NOMO-1 treated with DMSO at 0.1 percent for 48 hours (cell line): ENCODE measurements around the gene BET1.
"Not testable (repeated sequence)": the region's sequence is repeated elsewhere in the genome, so short reads cannot be mapped to it uniquely, and the experiment has no call there.

ENCODE experiments used
- DNase-seq: peaks from one replicate; lab custom pipeline; 2025; ENCODE audit not compliant: unreplicated experiment; lab: John Stamatoyannopoulos, UW

BET1 gene, protein sequence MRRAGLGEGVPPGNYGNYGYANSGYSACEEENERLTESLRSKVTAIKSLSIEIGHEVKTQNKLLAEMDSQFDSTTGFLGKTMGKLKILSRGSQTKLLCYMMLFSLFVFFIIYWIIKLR

DNA sequence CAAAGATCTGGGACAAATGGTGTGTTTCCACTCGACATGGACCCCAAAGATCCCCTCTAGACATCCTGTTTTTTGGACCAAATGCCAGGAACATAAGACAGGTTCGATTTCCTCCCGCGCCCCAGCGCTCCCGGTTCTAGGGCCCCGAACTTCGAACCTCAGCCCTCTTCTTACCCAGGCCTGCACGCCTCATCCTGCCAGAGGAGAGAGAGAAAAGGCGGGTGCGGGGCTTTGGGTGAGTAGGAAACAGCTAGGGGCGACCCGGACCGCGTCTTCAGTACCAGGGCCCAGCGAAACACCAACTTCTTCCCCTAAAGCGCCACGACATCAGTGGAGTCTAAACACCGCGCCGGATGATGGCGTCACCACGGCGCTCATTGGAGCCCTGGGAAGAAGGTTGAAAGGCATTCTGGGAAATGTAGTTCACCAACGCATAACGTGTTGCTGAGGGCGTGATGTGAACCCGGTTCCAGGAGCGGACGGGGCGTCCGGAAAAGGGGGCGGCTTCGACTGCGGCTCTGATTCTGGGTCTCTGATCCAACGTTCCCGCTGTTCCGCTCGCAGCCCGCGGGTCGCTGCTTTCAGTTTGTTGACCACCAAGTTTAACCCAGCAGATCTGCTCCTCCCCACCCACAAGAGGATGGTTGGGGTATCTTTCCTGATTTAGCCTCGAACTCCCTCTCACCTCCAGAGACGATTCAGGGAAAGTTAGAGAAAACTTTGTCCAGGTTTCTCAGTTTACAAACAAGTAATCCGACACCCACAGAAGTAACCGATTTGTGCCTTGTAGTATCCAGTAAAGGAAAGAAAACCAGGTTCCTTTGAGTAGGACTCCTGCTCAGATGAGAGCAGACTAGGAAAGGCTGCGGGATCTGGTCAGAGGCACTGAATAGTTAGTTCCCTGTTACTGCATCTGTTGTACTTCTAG lies at the start of gene BET1:
Gene BET1, minus strand, starts transcription at position 332 of the 928 bp plus-strand sequence. Its CDS starts 139 bp downstream, at position 193.
- DNase-seq, result peak; percentile 100

- no peak for DNase-seq
Measured at GRCh38 chr7:94053532-94053931, 49.4 kb upstream of the BET1 start.

- no peak for DNase-seq
Measured at GRCh38 chr7:94052398-94053180, 48.4 kb upstream of the BET1 start.

DNA sequence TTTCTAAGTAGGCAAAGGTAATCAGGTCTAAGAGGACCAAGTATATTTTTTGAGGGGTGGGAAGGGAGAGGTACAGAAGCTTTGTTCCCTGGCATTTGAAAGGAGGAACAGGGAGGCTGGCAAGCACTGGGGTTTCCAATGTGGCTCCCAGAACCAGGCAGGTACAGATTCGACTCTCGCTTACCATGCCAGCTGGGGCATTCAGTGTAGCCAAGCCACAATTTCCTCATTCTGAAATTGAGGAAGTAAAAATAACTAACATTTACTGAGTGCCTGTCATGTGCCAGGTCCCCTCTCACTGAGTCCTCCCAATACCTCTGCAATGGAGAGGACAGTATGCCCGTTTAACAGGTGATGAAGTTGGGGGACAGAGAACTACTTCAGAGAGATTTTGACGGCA lies 45.9 kb upstream of the BET1 start:
- peak; percentile 98 for DNase-seq

DNA sequence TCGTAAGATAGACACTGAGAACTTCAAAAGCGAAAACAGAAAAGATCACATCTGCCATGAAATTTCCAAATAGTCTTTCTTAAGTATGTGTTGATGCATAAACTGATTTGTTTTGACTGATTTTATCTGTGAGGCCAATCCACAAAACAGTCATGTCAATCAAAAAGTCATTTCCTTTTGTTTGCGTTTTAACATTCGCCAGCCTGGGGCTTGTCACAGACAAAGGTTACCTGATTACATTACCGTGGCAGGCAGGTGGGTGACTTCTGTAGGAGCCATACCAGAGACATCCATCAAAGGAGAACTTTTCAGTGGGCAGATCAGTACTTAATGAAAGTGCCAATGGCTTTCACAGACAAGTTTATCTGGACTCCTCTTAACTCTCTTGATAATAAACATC lies 45.5 kb upstream of the BET1 start:
- no peak for DNase-seq

DNA sequence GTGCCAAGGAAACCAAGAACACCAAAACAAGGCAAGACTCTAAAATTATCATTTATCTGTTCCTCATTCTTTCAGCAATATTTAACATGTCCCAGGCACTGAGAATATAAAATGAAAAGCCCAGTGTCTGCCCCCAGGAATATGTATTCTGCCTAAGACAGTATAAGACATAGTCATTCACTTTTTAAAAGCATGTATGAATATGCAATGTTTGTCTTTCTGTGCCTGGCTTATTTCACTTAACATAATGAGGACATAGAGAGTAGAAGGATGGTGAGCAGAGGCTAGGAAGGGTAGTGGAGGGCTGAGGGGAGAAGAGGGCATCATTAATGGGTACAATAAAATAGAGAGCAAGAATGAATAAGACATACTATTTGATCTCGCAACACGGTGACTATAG lies 44.6 kb upstream of the BET1 start:
- DNase-seq, result no peak

DNA sequence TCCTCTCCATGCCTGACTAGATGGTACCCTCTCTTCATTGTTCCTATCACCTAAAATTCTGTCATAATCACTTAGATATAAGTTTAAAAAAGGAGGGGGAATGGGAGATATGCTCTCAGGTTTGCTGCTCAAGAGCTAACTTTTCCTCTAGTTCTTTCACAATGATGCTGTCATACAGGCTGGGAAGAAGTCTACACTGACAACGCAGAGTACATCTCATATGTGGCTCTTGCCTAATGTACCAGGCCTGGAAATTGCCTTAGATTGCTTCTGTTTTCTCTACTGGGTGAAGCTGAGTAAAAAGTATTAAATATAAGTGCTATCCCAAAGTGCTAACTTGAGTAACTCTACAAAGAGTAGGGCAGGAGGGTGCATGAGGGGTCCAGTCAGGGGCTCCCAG lies 43.8 kb upstream of the BET1 start:
- peak; percentile 70 for DNase-seq

DNA sequence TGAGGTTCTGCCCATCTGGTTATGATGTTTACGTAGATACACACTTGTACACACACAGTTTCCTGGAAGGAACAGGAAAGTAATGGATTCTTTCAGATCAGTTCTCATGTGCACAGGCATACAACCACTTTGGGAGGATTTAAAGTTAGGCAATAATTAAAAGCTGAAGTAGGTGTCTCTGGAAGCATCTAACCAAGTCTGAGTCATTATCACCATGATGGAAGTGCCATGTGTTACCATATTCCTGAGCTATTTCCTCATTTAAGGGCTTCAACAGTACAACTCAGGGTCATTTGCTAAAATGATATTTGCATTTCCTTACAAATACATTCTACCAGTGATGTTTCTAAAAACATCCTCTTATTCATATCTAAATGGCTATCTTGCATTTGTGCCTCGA lies 41.4 kb upstream of the BET1 start:
- DNase-seq, result peak; percentile 84

- no peak for DNase-seq
Measured at GRCh38 chr7:94044806-94045205, 40.7 kb upstream of the BET1 start.

- DNase-seq, result peak; percentile 99
Measured at GRCh38 chr7:94043299-94043698, 39.1 kb upstream of the BET1 start.

DNA sequence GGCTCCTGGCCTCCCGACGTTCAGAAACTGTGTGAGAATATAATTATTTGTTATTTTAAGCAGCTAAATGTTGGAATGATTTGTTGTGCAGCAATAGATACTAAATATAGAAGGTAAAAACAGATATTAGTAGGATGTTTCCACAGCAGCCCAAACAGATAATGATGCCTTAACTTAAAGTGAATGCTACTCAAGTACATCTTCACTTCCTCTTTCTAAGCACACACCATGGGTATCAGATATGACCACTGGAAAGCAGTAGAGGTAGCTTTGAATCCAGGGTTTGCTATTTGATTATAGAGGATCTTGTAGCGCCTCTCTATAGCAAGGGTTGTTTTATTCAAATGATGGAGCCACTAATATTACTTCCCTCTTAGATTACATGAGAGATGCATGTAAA lies 38.2 kb upstream of the BET1 start:
- peak; percentile 62 for DNase-seq

DNA sequence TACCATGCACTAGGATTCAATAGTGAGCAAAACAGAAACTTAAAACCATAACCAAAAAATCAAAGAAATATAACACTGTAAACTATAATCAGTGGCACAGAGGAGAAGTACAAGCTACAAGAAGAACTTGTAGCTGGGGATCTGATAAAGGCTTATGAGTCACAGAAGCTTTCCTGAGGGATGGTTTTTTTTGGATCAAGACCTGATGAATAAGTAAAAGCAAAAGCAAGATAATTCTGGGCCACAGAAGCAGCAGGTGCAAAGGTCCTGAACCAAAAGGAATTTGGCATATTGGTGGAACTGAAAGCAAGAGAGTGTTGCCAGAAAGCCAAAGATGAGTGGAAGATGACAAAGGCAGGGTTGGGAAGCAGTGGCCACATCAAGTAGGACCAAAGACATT lies 37.4 kb upstream of the BET1 start:
- no peak for DNase-seq

- DNase-seq, result no peak
Measured at GRCh38 chr7:94040254-94040653, 36.1 kb upstream of the BET1 start.

DNA sequence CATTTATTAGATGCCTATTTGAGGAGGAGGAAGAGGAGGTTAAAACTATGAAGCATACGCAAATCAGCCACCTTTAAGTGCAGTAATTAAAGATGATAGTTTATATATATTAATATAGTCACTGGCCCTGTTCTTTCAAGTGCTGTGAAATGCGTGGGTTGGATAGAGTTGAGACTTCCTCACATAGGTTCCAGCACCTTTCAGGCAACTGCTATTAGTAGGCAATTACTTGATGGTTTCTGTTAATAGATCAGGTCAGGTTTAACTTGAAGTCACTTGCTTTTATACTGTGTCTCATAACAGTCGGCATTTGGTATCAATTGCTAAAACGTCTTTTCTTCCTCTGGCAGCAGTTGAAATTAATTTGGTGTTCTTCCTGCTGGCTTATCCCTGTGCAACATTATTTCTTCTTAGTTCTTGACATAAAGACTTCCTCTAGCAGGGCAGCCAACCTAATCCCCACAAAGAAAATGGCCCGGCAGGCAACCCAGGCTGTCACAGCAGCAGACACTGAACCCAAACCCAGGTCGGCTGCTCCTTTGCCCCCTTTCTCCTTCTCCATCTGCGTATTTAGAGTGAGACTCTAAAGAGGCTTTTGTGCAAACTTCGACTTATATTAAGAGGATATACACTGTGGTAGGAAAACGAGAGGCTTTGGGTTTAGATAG lies 35.3 kb upstream of the BET1 start:
- no peak for DNase-seq

DNA sequence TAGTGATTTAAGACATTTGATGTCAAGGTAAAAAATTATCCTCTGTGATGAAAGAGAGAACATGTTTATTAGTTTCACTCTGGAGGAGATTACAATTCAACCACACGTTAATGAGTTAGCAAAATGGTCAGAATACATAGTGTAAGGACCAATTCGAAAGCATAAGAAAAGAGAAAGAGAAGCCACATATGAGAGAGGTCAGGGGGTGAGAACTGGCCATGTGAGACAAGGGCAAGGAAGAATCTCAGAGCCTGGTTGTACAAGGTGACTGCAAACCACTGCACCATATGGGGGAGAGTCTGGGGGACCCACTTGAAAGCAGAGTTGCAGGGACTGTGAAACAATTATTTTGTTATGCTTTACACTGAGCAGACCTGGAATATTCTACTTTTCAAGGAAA lies 27.7 kb upstream of the BET1 start:
- DNase-seq, result no peak

- DNase-seq, result no peak
Measured at GRCh38 chr7:94030634-94031033, 26.5 kb upstream of the BET1 start.

- DNase-seq, result peak; percentile 75
Measured at GRCh38 chr7:94029976-94030375, 25.8 kb upstream of the BET1 start.

GRCh38 chr7:94028768-94029167 lies 24.6 kb upstream of the BET1 start:
- peak; percentile 95 for DNase-seq

DNA sequence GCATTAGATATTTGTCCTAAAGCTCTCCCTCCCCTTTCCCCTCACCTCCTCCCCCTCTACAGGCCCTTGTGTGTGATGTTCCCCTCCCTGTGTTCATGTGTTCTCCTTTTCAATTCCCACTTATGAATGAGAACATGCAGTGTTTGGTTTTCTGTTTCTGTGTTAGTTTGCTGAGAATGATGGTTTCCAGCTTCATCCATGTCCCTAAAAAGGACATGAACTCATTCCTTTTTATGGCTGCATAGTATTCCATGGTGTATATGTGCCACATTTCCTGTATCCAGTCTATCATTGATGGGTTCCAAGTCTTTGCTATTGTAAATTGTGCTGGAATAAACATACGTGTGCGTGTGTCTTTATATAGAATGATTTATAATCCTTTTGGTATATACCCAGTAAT lies 22.5 kb upstream of the BET1 start:
- DNase-seq, result not testable (repeated sequence)

DNA sequence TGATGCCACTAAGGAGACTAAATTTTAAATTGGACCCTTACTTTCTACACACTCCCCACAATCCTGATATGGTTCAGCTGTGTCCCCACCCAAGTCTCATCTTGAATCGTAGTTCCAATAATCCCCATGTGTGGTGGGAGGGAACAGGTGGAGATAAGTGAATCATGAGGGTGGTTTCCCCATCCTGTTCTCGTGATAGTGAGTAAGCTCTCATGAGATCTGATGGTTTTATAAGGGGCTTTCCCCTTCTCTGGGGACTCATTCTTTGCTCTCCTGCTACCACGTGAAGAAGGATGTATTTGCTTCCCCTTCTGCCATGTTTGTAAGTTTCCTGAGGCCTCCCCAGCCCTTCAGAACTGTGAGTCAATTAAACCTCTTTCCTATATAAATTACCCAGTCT lies 18.4 kb upstream of the BET1 start:
- DNase-seq, result peak; percentile 25

GRCh38 chr7:94016786-94017185 lies 12.6 kb upstream of the BET1 start:
- DNase-seq, result no peak
